Uterus (tissue), 4 donors: ENCODE data around the gene CACNG8. TPM values are rescaled to one million over a fixed set of nuclear protein-coding genes. Genes with fewer than 3 reads are reported as not detected.
A peak's percentile ranks its signal among the peaks of the same experiment; 100 is the strongest.

Source experiments
- DNase-seq, 2 donors: peaks; one replicate each; pipeline ENCODE4 v3.0.0-alpha.2; 2019 to 2020
- H3K27ac ChIP-seq, 2 donors: fragments of 200-600 bp; sonication (generic); 1 replicate in 1 of 2; 2 replicates in 1 of 2; pipeline ENCODE4 v1.5.1; 2016 to 2018
- H3K27me3 ChIP-seq, 2 donors: fragments of 200-600 bp; sonication (generic); one replicate each; pipeline ENCODE4 v1.5.1; 2018 to 2019; ENCODE audit warnings: control low read depth in 1 of 2
- H3K36me3 ChIP-seq, 2 donors: fragments of 200-600 bp; sonication (generic); one replicate each; pipeline ENCODE4 v1.5.1; 2019; ENCODE audit warnings: control low read depth in 1 of 2
- H3K4me1 ChIP-seq, 2 donors: fragments of 200-600 bp; sonication (generic); one replicate each; pipeline ENCODE4 v1.5.1; 2018 to 2019; ENCODE audit warnings: control low read depth in 1 of 2
- H3K4me3 ChIP-seq, 2 donors: fragments of 200-600 bp; sonication (generic); 1 replicate in 1 of 2; 2 replicates in 1 of 2; pipeline ENCODE4 v1.5.1; 2018 to 2019; ENCODE audit warnings: mild to moderate bottlenecking in 1 of 2
- H3K9me3 ChIP-seq, 2 donors: fragments of 200-600 bp; sonication (generic); one replicate each; pipeline ENCODE4 v1.5.1; 2019; ENCODE audit warnings: control low read depth in 1 of 2
- CTCF ChIP-seq, 4 experiments: fragments of 200-600 bp in 2 of 4; fragments of 450-650 bp in 2 of 4; sonication (generic) in 2 of 4; IDR thresholded peaks; one replicate each; pipeline ENCODE4 v1.5.1; 2016 to 2019; ENCODE audit warnings: antibody characterized with exemption in 4 of 4, mild to moderate bottlenecking in 2 of 4, moderate library complexity in 1 of 4
- POLR2A ChIP-seq, 2 donors: fragments of 450-650 bp; IDR thresholded peaks; one replicate each; pipeline ENCODE4 v1.6.1; 2016; ENCODE audit warnings: antibody characterized with exemption in 2 of 2, mild to moderate bottlenecking in 1 of 2, moderate library complexity in 1 of 2
- intact Hi-C: fragments of 100-400 bp; cut with DNase I; formaldehyde crosslinking; loops from one replicate; pipeline ENCODE4 v1.15.1; 2023; ENCODE audit warnings: low total_unique reads
- total RNA-seq, 4 donors: library from RNA; depleted of rRNA in 3 of 4; stranded (reverse); fragments of >200 nt in 3 of 4; gene quantifications; one replicate each; pipeline versions ENCODE4 v1.1.0 to v1.2.4, GENCODE V29; 2014 to 2023
- donor health status: DM: yes; HTN: yes; CAD: no.

The CACNG8 gene
- total RNA-seq, 4 donors from 2014 or later: 0.21 to 0.24 TPM; not detected in 2

GRCh38 chr19:54023191-54023590 is 60.5 kb downstream of the CACNG8 start:
- H3K27ac ChIP-seq: no peak overlapping the region
- H3K27me3 ChIP-seq: no peaks in the 10 kb centered on the region
- H3K4me1 ChIP-seq: no peaks in the 10 kb centered on the region
- no peak overlapping the region for H3K4me3 ChIP-seq
- intact Hi-C loops: no loop called here
- no peak for TF ChIP-seq CTCF (IDR thresholded peaks at IDR 0.05)
- no peak for TF ChIP-seq POLR2A (IDR thresholded peaks at IDR 0.05)
- no peaks in the 10 kb centered on the region for H3K9me3 ChIP-seq
- DNase-seq: no peak
- no peaks in the 10 kb centered on the region for H3K36me3 ChIP-seq

- H3K27me3 ChIP-seq: no peaks in the 10 kb centered on the region
- TF ChIP-seq CTCF (IDR thresholded peaks at IDR 0.05) (no peak), POLR2A (IDR thresholded peaks at IDR 0.05) (no peak)
- no peaks in the 10 kb centered on the region for H3K4me1 ChIP-seq
- no peak overlapping the region for H3K4me3 ChIP-seq
- H3K9me3 ChIP-seq: no peaks in the 10 kb centered on the region
- DNase-seq: no peak
- no peaks in the 10 kb centered on the region for H3K36me3 ChIP-seq
- intact Hi-C loops: no loop called here
- no peak overlapping the region for H3K27ac ChIP-seq
Observed at GRCh38 chr19:54024660-54025059, 61.9 kb downstream of the CACNG8 start.

GRCh38 chr19:54026656-54027055 is 63.9 kb downstream of the CACNG8 start:
- no peaks in the 10 kb centered on the region for H3K36me3 ChIP-seq
- H3K4me1 ChIP-seq: no peaks in the 10 kb centered on the region
- H3K27ac ChIP-seq: no peak overlapping the region
- H3K27me3 ChIP-seq: no peaks in the 10 kb centered on the region
- H3K4me3 ChIP-seq: no peak overlapping the region
- no peak for DNase-seq
- intact Hi-C loops: no loop called here
- TF ChIP-seq CTCF (IDR thresholded peaks at IDR 0.05): no peak
- no peak for TF ChIP-seq POLR2A (IDR thresholded peaks at IDR 0.05)
- H3K9me3 ChIP-seq: no peaks in the 10 kb centered on the region

- H3K36me3 ChIP-seq: no peaks in the 10 kb centered on the region
- intact Hi-C loops: no loop called here
- H3K9me3 ChIP-seq: no peaks in the 10 kb centered on the region
- no peak overlapping the region for H3K4me3 ChIP-seq
- H3K4me1 ChIP-seq: no peaks in the 10 kb centered on the region
- no peak for DNase-seq
- no peak for TF ChIP-seq POLR2A (IDR thresholded peaks at IDR 0.05)
- no peak for TF ChIP-seq CTCF (IDR thresholded peaks at IDR 0.05)
- no peak overlapping the region for H3K27ac ChIP-seq
- H3K27me3 ChIP-seq: no peaks in the 10 kb centered on the region
Observed at GRCh38 chr19:54029301-54029700, 66.6 kb downstream of the CACNG8 start.

GRCh38 chr19:54029930-54030490 is 67.3 kb downstream of the CACNG8 start:
- peak in 1 of 2 donors; percentile 20 for DNase-seq
- Histone ChIP-seq H3K27me3 (no peaks in the 10 kb centered on the region), H3K27ac (no peak overlapping the region), H3K36me3 (no peaks in the 10 kb centered on the region), H3K4me1 (no peaks in the 10 kb centered on the region), H3K9me3 (no peaks in the 10 kb centered on the region), H3K4me3 (no peak overlapping the region)
- intact Hi-C loops: no loop called here
- no peak for TF ChIP-seq POLR2A (IDR thresholded peaks at IDR 0.05)
- TF ChIP-seq CTCF (IDR thresholded peaks at IDR 0.05): peak; percentile 23 to 39 (median 30)
